ENCODE results near the gene GATAD2A.

The GATAD2A gene

DNA sequence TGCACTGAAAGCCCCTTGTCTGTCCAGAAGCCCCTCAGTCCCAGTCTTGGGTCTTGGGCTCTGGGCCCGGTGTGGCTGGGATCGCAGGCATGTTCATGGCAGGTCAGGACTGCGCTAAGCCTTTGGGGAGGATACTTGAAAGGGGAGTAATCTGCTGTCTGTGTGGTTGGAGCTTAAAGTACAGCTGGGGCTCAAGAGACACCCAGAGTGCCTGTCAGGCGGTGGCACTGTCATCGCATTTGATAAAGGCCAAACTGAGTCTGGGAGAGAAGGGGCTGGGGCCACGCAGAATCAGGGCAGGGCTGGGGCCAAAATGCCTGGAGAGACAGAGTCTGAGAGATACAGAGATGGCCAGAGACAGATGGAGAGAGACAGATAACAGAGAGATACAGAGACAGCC is 128.4 kb downstream of the GATAD2A start:
- no peaks in the 10 kb centered on the region for H3K27me3 ChIP-seq (ENCODE audit: insufficient read depth, low read depth)
- H3K4me3 ChIP-seq (IDR thresholded peaks at IDR 0.05; ENCODE audit: insufficient read depth, low read depth, low read length) = no peak overlapping the region
- H3K4me1 ChIP-seq (ENCODE audit: low read depth, poor library complexity, severe bottlenecking) = no peaks in the 10 kb centered on the region
- no peak overlapping the region for H2AFZ ChIP-seq (ENCODE audit: low read depth)
- no peak overlapping the region for H3K4me2 ChIP-seq
- TF ChIP-seq, protein P1, sequence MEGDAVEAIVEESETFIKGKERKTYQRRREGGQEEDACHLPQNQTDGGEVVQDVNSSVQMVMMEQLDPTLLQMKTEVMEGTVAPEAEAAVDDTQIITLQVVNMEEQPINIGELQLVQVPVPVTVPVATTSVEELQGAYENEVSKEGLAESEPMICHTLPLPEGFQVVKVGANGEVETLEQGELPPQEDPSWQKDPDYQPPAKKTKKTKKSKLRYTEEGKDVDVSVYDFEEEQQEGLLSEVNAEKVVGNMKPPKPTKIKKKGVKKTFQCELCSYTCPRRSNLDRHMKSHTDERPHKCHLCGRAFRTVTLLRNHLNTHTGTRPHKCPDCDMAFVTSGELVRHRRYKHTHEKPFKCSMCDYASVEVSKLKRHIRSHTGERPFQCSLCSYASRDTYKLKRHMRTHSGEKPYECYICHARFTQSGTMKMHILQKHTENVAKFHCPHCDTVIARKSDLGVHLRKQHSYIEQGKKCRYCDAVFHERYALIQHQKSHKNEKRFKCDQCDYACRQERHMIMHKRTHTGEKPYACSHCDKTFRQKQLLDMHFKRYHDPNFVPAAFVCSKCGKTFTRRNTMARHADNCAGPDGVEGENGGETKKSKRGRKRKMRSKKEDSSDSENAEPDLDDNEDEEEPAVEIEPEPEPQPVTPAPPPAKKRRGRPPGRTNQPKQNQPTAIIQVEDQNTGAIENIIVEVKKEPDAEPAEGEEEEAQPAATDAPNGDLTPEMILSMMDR (conservative IDR thresholded peaks at IDR 0.05; ENCODE audit: low read depth, low read length) = no peak
- H3K9ac ChIP-seq = no peak overlapping the region
- no peaks in the 10 kb centered on the region for H3K36me3 ChIP-seq (ENCODE audit: insufficient read depth)
- no peaks in the 10 kb centered on the region for H4K20me1 ChIP-seq (ENCODE audit: insufficient read depth)
- H3K79me2 ChIP-seq (ENCODE audit: insufficient read depth, low read depth) = no peaks in the 10 kb centered on the region
- H3K27ac ChIP-seq = no peak overlapping the region

DNA sequence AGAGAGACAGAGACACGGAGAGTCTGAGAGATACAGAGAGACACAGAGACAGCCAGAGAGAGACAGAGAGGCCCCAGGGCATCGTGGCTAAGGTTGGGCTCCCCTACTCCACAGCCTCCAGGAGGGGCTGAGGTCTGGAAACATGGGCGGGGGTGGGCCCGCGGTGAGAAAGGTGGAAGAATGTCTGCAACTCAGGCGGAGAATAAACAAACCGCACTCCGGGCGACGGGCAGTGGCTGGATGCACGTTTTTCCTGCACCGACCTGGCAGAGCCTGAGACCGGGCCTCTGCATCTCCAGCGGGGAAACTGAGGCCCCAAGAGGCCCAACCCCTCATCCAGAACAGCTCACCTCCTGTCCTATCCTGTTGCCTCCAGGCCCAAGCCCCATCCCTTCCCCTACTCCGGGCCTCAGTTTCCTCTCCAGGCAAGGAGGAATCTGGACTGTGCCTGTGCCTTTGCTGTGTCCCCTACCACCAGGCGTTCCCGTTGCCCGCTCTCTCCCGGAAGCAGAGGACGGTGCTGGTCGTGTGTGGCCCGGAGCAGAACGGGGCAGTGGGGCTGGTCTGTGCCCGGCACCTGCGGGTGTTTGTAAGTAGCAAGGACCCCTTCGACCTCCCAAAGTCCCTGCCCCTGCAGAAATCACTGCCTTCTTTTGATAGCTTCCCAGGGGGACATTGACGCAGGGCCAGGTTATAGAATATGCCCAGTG is 129.2 kb downstream of the GATAD2A start:
- H3K9ac ChIP-seq = no peak overlapping the region
- no peaks in the 10 kb centered on the region for H4K20me1 ChIP-seq (ENCODE audit: insufficient read depth)
- H3K4me3 ChIP-seq (IDR thresholded peaks at IDR 0.05; ENCODE audit: insufficient read depth, low read depth, low read length) = no peak overlapping the region
- no peak overlapping the region for H3K4me2 ChIP-seq
- H3K4me1 ChIP-seq (ENCODE audit: low read depth, poor library complexity, severe bottlenecking) = no peaks in the 10 kb centered on the region
- H3K36me3 ChIP-seq (ENCODE audit: insufficient read depth) = no peaks in the 10 kb centered on the region
- no peaks in the 10 kb centered on the region for H3K27me3 ChIP-seq (ENCODE audit: insufficient read depth, low read depth)
- no peak overlapping the region for H3K27ac ChIP-seq
- no peak overlapping the region for H2AFZ ChIP-seq (ENCODE audit: low read depth)
- no peaks in the 10 kb centered on the region for H3K79me2 ChIP-seq (ENCODE audit: insufficient read depth, low read depth)
- TF ChIP-seq, protein P1 (conservative IDR thresholded peaks at IDR 0.05; ENCODE audit: low read depth, low read length) = no peak

DNA sequence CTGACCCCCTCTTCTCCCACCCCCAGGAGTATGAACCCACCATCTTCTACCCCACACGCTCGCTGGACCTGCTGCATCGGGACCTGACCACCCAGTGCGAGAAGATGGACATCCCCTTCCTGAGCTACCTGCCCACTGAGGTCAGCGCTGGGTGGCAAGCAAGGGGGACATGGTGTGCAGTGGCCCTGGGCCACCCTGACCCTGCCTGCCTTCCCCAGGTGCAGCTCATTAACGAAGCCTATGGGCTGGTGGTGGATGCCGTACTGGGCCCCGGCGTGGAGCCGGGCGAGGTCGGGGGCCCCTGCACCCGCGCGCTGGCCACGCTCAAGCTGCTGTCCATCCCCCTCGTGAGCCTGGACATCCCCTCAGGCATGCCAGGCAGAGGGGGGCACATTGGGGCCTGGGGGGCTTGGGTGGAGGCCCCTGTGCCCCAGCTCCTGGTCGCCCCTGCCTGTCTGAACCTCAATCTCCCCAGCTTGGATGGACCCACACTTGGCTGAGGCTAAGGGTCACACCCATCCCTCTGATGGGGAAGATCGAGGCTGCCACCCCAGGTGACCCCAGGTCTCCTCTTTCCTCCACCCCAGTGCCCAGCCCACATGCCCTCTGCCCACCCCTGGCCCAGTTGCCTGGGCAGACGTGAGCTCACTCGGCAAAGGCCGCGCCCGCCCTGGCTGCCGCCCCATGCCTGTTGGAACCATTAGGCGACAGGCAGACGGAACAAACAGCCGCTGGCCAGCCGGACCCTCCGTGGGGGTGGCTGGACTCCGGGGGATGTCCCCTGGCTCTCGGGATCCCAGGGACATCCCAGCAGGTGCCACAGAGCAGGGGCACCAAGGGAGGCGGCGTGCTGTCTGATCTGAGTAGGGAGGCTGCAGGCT is 130.1 kb downstream of the GATAD2A start:
- Histone ChIP-seq H3K4me2 (no peak overlapping the region), H3K79me2 (ENCODE audit: insufficient read depth, low read depth) (no peaks in the 10 kb centered on the region), H3K4me3 (IDR thresholded peaks at IDR 0.05; ENCODE audit: insufficient read depth, low read depth, low read length) (no peak overlapping the region), H3K4me1 (ENCODE audit: low read depth, poor library complexity, severe bottlenecking) (no peaks in the 10 kb centered on the region), H3K27ac (no peak overlapping the region), H3K27me3 (ENCODE audit: insufficient read depth, low read depth) (no peaks in the 10 kb centered on the region), H4K20me1 (ENCODE audit: insufficient read depth) (no peaks in the 10 kb centered on the region), H3K36me3 (ENCODE audit: insufficient read depth) (no peaks in the 10 kb centered on the region), H3K9ac (no peak overlapping the region), H2AFZ (ENCODE audit: low read depth) (no peak overlapping the region)
- TF ChIP-seq, protein P1 (conservative IDR thresholded peaks at IDR 0.05; ENCODE audit: low read depth, low read length) = no peak

- H3K4me3 ChIP-seq (IDR thresholded peaks at IDR 0.05; ENCODE audit: insufficient read depth, low read depth, low read length) = no peak overlapping the region
- H3K36me3 ChIP-seq (ENCODE audit: insufficient read depth) = no peaks in the 10 kb centered on the region
- no peak overlapping the region for H3K27ac ChIP-seq
- TF ChIP-seq, protein P1 (conservative IDR thresholded peaks at IDR 0.05; ENCODE audit: low read depth, low read length) = no peak
- no peaks in the 10 kb centered on the region for H3K4me1 ChIP-seq (ENCODE audit: low read depth, poor library complexity, severe bottlenecking)
- H3K4me2 ChIP-seq = no peak overlapping the region
- no peak overlapping the region for H3K9ac ChIP-seq
- H4K20me1 ChIP-seq (ENCODE audit: insufficient read depth) = no peaks in the 10 kb centered on the region
- H3K27me3 ChIP-seq (ENCODE audit: insufficient read depth, low read depth) = no peaks in the 10 kb centered on the region
- no peaks in the 10 kb centered on the region for H3K79me2 ChIP-seq (ENCODE audit: insufficient read depth, low read depth)
- H2AFZ ChIP-seq (ENCODE audit: low read depth) = no peak overlapping the region
These were observed 131.9 kb downstream of the GATAD2A start for GRCh38 chr19:19537075-19538048.
